Activated T-helper 2 cell treated with anti-CD3 and anti-CD28 coated beads, Interferon-gamma antibody, Interleukin-2, Interleukin-4, amounts not matched to agents 10 μg/mL and 5 μg/mL and 100 μg/mL, durations not matched to agents 14 hours and 24 hours and 36 hours (primary cell): ENCODE measurements around the gene IGF1R. TPM values are rescaled to one million over a fixed set of nuclear protein-coding genes. Genes with fewer than 3 reads are reported as not detected.

Experiments
- DNase-seq: peaks from one replicate; pipeline ENCODE4 v3.0.0; 2021; ENCODE audit warnings: low spot score
- H3K27ac Mint-ChIP-seq: one replicate; pipeline ENCODE4 v1.8.0; 2021; ENCODE audit warnings: mixed read lengths
- H3K27me3 Mint-ChIP-seq: one replicate; pipeline ENCODE4 v1.8.0; 2021; ENCODE audit warnings: low read depth, mixed read lengths
- H3K36me3 Mint-ChIP-seq: one replicate; pipeline ENCODE4 v1.8.0; 2021; ENCODE audit warnings: low read depth, mixed read lengths
- H3K4me1 Mint-ChIP-seq: one replicate; pipeline ENCODE4 v1.8.0; 2021; ENCODE audit warnings: low read depth, mixed read lengths
- H3K4me3 Mint-ChIP-seq: one replicate; pipeline ENCODE4 v1.8.0; 2021; ENCODE audit warnings: low read depth, mild to moderate bottlenecking, moderate library complexity, mixed read lengths
- H3K9me3 Mint-ChIP-seq: one replicate; pipeline ENCODE4 v1.8.0; 2021; ENCODE audit warnings: mixed read lengths
- intact Hi-C: fragments of 100-400 bp; cut with micrococcal nuclease; formaldehyde crosslinking; loops from one replicate; pipeline ENCODE4 v1.15.1; 2023
- total RNA-seq: library from RNA; stranded (reverse); gene quantifications from 2 replicates; pipeline ENCODE4 v1.2.3, GENCODE V29; 2022

IGF1R gene
- total RNA-seq, 1 donor from 2014 or later, result 31.1 TPM

GRCh38 chr15:98874370-98874769, 226.0 kb downstream of the IGF1R start:
- H3K9me3 Mint-ChIP-seq, result no peaks in the 10 kb centered on the region
- DNase-seq, result no peak
- H3K27ac Mint-ChIP-seq, result no peak overlapping the region
- H3K4me1 Mint-ChIP-seq, result peaks cover 24% of the 10 kb centered on the region
- no peaks in the 10 kb centered on the region for H3K27me3 Mint-ChIP-seq
- intact Hi-C loops, result no loop called here
- H3K36me3 Mint-ChIP-seq, result peaks cover 3% of the 10 kb centered on the region
- no peak overlapping the region for H3K4me3 Mint-ChIP-seq

GRCh38 chr15:98874773-98875172, 226.4 kb downstream of the IGF1R start:
- H3K4me3 Mint-ChIP-seq, result no peak overlapping the region
- DNase-seq, result no peak
- no peaks in the 10 kb centered on the region for H3K9me3 Mint-ChIP-seq
- H3K27me3 Mint-ChIP-seq, result no peaks in the 10 kb centered on the region
- peaks cover 24% of the 10 kb centered on the region for H3K4me1 Mint-ChIP-seq
- H3K36me3 Mint-ChIP-seq, result peaks cover 3% of the 10 kb centered on the region
- intact Hi-C loops, result no loop called here
- no peak overlapping the region for H3K27ac Mint-ChIP-seq

- intact Hi-C loops, result no loop called here
- peaks cover 21% of the 10 kb centered on the region for H3K4me1 Mint-ChIP-seq
- no peaks in the 10 kb centered on the region for H3K9me3 Mint-ChIP-seq
- H3K4me3 Mint-ChIP-seq, result no peak overlapping the region
- peaks cover 3% of the 10 kb centered on the region for H3K36me3 Mint-ChIP-seq
- no peaks in the 10 kb centered on the region for H3K27me3 Mint-ChIP-seq
- DNase-seq, result no peak
- no peak overlapping the region for H3K27ac Mint-ChIP-seq
These were observed 227.0 kb downstream of the IGF1R start for GRCh38 chr15:98875309-98875708.

- DNase-seq, result no peak
- intact Hi-C loops, result no loop called here
- Mint-ChIP-seq H3K4me3 (no peak overlapping the region), H3K9me3 (no peaks in the 10 kb centered on the region), H3K4me1 (peaks cover 21% of the 10 kb centered on the region), H3K36me3 (no peaks in the 10 kb centered on the region), H3K27me3 (no peaks in the 10 kb centered on the region), H3K27ac (no peak overlapping the region)
These were observed 228.4 kb downstream of the IGF1R start for GRCh38 chr15:98876451-98877369.

- no peaks in the 10 kb centered on the region for H3K9me3 Mint-ChIP-seq
- no peaks in the 10 kb centered on the region for H3K27me3 Mint-ChIP-seq
- H3K4me3 Mint-ChIP-seq, result no peak overlapping the region
- no peak overlapping the region for H3K27ac Mint-ChIP-seq
- no peak for DNase-seq
- H3K4me1 Mint-ChIP-seq, result peaks cover 11% of the 10 kb centered on the region
- no peaks in the 10 kb centered on the region for H3K36me3 Mint-ChIP-seq
- intact Hi-C loops, result no loop called here
These were observed 229.8 kb downstream of the IGF1R start for GRCh38 chr15:98878172-98878571.

- Mint-ChIP-seq H3K4me1 (peaks cover 4% of the 10 kb centered on the region), H3K4me3 (no peak overlapping the region), H3K27me3 (no peaks in the 10 kb centered on the region), H3K27ac (no peak overlapping the region), H3K9me3 (no peaks in the 10 kb centered on the region), H3K36me3 (no peaks in the 10 kb centered on the region)
- DNase-seq, result no peak
- intact Hi-C loops, result no loop called here
These were observed 230.5 kb downstream of the IGF1R start for GRCh38 chr15:98878862-98879261.

- DNase-seq, result no peak
- no peak overlapping the region for H3K4me3 Mint-ChIP-seq
- no peaks in the 10 kb centered on the region for H3K27me3 Mint-ChIP-seq
- H3K9me3 Mint-ChIP-seq, result no peaks in the 10 kb centered on the region
- no peak overlapping the region for H3K27ac Mint-ChIP-seq
- no peaks in the 10 kb centered on the region for H3K4me1 Mint-ChIP-seq
- intact Hi-C loops, result loop anchor here (1.0 to 10.0 kb wide), 2 partner anchors 103 to 437 kb away; no protein-coding TSS in a partner anchor
- H3K36me3 Mint-ChIP-seq, result no peaks in the 10 kb centered on the region
These were observed 233.5 kb downstream of the IGF1R start for GRCh38 chr15:98881526-98882520.

GRCh38 chr15:98883478-98883877, 235.1 kb downstream of the IGF1R start:
- intact Hi-C loops, result loop anchor here (10.0 kb wide), 1 partner anchor 439 kb away; no protein-coding TSS in a partner anchor
- Mint-ChIP-seq H3K4me1 (no peaks in the 10 kb centered on the region), H3K4me3 (no peak overlapping the region), H3K27me3 (no peaks in the 10 kb centered on the region), H3K36me3 (no peaks in the 10 kb centered on the region), H3K9me3 (no peaks in the 10 kb centered on the region), H3K27ac (no peak overlapping the region)
- DNase-seq, result no peak

GRCh38 chr15:98884894-98885293, 236.6 kb downstream of the IGF1R start:
- Mint-ChIP-seq H3K36me3 (no peaks in the 10 kb centered on the region), H3K4me1 (no peaks in the 10 kb centered on the region), H3K27me3 (no peaks in the 10 kb centered on the region), H3K27ac (no peak overlapping the region), H3K9me3 (no peaks in the 10 kb centered on the region), H3K4me3 (no peak overlapping the region)
- intact Hi-C loops, result loop anchor here (10.0 kb wide), 1 partner anchor 440 kb away; no protein-coding TSS in a partner anchor
- no peak for DNase-seq

GRCh38 chr15:98887976-98888375, 239.6 kb downstream of the IGF1R start:
- no peak for DNase-seq
- intact Hi-C loops, result loop anchor here (10.0 kb wide), 1 partner anchor 443 kb away; no protein-coding TSS in a partner anchor
- no peaks in the 10 kb centered on the region for H3K4me1 Mint-ChIP-seq
- H3K36me3 Mint-ChIP-seq, result no peaks in the 10 kb centered on the region
- H3K4me3 Mint-ChIP-seq, result no peak overlapping the region
- no peaks in the 10 kb centered on the region for H3K9me3 Mint-ChIP-seq
- H3K27me3 Mint-ChIP-seq, result no peaks in the 10 kb centered on the region
- no peak overlapping the region for H3K27ac Mint-ChIP-seq

- no peaks in the 10 kb centered on the region for H3K9me3 Mint-ChIP-seq
- no peaks in the 10 kb centered on the region for H3K36me3 Mint-ChIP-seq
- intact Hi-C loops, result loop anchor here (10.0 kb wide), 1 partner anchor 444 kb away; no protein-coding TSS in a partner anchor
- no peaks in the 10 kb centered on the region for H3K4me1 Mint-ChIP-seq
- DNase-seq, result no peak
- H3K27ac Mint-ChIP-seq, result no peak overlapping the region
- H3K27me3 Mint-ChIP-seq, result no peaks in the 10 kb centered on the region
- H3K4me3 Mint-ChIP-seq, result no peak overlapping the region
These were observed 240.6 kb downstream of the IGF1R start for GRCh38 chr15:98888820-98889479.
